NAMALWA (cell line): ENCODE results near the gene FRMD4A.
"Not testable (repeated sequence)": the region's sequence is repeated elsewhere in the genome, so short reads cannot be mapped to it uniquely, and the experiment has no call there.

Source experiments
- DNase-seq: peaks from one replicate; pipeline ENCODE4 v3.0.0-alpha.2; 2015; ENCODE audit warnings: low spot score

The FRMD4A gene

DNA sequence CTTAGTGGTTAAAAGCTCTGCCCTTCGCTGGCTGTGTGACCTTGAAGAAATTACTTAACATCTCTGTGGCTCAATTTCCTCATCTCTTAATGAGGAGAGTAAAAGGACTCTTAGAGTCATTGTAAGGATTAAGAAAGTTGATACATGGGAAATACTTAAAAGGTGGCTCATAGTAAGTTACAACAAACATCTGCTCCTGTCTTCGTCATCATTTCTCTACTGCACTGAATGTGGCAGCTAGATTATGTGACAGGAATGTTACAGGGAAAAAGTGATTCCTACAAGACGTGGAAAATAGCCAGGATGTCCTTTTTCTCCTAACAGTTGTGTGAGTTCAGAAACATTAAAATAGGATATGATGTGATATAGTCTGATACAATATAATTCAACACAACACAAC, 184.7 kb downstream of the FRMD4A start:
- DNase-seq = no peak

DNA sequence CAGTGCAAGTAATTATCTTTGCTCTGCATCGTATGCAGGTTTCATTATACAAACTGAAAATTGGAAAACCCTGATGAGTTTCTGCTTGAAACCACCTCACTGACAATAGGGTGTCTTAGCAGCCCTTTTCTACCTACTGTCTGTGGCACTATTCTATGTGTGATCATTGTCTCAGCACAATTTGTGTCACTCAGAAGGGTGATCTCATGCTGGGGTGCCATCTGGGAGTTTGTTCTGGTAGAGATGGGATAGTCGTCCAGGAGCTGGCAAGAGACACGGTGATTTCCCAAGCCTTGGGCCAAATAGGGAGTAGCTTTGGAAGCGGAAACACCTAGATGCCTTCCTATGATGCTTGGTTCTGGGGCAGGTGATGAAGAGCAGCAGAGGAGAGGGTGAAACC, 186.3 kb downstream of the FRMD4A start:
- no peak for DNase-seq

DNA sequence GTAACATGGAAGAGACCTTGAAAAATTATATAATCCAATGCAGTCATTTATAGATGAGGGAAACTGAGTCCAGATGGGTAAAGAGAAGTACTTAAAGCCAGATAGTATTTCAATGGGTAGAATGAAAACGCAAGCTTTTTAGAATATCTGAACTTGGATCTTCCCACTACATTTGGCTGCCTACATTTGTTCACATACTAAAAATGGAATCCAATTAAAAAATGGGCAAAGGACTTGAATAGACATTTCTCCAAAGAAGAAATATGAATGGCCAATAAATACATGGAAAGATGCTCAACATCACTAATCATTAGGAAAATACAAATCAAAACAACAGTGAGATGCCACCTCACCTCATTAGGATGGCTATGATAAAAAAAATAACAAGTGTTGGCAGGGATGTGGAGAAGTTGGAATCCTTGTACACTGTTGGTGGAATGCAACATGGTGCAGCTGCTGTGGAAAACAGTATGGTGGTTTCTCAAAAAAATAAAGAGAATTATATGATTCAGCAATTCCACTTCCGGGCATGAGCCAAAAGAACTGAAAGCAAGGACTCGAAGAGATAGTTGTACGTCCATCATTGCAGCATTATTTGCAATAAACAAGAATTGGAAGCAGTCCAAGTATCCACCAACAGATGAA, 188.0 kb downstream of the FRMD4A start:
- no peak for DNase-seq

DNA sequence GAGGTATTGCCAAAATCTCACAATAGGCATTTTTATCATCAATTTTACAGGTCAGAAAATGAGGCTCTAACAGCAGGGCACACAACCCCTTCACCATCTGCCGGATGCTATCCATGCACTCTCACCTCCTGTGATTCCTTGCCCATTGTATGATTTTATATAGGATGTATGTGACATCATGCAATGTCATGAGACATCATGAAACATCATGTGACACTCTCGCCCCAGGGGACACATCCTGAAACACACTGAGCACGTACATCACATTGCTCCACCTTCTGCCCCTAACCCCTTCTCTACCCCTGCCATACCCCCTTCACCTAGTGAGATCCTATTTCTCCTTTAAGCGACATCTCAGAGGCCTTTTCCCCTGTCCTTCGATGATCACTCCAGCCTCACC, 189.4 kb downstream of the FRMD4A start:
- DNase-seq = no peak

DNA sequence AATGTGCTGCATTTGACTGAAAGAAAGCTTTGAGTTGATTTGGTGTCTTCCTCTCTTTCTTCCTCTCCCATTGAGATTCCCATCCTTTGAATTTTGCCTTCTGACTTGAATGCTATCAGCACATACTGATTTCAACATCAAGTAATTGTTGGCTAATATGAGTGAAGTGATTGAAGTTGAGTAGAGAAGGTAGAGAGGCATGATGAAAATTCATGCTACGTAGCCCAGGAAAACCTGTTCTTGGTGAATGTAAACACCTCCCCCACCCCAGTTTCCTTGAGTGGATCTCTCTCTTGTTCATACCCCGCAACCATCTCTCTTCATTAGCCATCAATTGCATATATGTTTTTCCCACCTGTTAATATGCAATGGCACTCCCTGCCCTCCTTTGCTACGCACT, 193.3 kb downstream of the FRMD4A start:
- DNase-seq = no peak

DNA sequence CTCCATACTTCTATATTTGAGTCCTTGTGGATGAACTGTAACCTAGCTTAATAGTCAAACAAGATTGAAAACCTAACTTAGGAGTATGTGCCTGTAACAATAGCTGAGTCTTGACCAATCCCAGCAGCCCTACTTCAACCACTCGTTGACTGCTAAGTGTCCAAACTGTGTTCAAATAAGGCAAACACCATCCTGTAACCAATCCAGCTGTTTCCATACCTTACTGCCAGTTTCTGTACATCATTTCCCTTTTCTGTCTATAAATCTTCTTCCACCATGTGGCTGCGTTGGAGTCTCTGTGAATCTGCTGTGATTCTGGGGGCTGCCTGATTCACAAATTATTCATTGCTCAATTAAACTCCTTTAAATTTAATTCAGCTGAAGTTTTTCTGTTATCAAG, 195.5 kb downstream of the FRMD4A start:
- not testable (repeated sequence) for DNase-seq

DNA sequence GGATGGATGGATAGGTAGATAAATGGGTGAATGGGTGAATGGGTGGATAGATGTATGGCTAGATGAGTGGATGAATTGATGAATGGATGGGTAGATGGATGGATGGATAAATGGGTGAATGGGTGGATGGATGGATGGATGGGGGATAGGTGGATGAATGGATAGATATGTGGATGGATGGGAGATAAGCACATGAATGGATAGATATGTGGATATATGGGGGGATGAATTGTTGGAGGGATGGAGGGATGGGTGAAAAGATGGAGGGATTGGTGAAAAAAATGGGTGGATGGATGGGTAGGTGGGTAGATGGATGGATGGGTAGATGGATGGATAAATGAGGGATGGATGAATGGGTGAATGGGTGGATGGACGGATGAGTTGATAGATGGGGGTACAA, 196.4 kb downstream of the FRMD4A start:
- no peak for DNase-seq

DNA sequence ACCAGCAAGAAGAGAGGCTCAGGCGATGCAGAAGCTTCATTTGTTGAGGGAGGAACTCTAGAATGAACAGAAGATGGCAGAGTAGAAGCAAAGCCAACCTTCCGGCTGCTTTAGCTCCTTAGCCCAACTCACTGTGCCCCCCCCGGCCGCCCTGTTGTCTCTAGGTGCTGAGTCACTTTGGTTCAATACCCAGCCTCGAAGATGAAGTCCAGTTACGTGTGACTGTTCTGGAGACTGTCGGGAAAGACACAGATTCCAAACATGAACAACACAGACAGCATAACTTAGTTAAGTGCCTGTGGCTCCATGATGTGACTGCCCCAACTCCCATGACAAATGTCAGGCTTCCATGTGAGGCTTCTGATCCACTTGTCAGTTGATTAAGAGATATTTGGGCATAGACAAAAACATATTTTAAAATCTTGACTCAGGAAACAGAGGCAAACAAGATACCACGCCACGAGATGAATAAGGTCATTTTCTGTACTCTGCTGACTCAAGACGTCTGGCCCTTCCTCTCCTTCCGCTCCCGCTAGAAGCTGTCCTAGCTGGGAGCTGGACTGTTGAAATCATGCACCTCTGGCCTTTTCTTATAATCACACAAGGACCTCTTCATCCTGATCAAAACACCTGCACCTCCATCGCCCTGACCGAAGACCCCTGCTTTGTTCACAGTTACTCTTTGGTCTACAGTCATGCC, 199.3 kb downstream of the FRMD4A start:
- no peak for DNase-seq

DNA sequence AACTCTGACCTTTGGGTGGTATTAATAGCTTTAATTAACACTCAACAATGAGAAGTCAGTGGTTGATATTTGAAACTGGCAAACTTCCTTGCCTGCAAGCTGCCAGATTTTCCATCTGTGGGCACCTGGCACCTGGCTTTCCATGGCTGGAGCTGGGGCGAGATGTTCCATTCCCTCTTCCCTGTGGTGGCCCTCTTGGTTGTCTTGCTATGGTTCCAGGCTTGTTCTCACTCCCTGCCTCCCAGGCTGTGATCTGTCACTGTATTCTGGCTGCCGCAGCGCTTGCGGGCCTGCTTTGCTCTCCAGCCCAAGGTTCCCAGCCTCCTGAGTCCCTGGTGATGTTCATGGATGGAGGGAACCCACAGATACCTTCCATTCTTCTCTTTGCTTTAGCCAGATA, 201.0 kb downstream of the FRMD4A start:
- no peak for DNase-seq

DNA sequence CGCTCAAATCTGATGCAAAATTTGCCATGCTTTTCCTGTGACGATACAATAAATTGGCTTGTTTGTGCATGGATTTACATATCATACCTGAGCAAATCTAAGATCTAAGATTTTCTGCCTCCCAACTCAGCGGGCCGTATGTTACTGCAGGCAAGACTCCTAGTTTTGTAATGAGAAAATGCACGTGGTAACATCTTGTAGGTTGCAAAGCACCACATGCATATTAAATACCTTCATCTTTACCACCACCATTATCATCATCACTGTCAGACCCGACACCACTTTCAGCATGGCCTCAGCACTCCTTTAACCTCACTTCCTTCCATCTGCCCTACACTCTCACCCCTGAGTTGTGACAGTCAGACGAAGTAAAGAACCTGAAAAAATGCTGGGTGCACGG, 202.2 kb downstream of the FRMD4A start:
- no peak for DNase-seq

DNA sequence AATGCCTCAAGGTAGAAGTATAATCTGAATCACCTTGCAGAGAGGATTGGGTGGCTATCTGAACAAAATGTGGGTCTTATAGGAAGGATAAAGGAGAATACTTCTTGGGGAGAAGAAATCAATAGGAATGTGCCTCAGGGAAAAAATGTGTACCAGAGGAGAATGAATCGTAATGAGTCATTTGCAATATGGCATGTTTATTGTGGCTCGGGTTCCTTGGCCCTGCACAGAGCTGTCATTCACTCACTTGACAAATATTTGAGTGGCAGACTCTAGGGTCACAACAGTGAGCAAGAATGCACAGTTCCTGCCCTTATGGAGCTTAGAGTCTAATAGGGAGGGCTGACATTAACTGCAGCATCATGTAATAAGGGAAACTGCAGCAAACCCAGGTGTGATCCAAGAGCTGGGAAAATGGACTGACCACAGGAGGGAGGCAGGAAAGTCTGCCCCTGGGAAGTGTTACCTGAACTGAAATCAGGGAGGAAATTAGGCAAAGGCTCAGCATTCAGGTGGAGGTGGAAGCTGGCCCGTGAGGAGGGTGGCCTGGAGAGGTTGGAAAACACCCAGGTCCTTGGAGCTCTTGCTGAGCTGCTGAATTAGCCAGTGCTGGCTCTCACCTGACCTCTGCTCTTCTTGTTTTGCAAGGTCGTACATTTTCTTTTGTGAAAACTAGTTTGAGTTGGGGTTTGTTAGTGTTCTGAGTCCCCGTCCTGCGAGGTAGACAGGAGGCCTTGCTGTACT, 203.9 kb downstream of the FRMD4A start:
- DNase-seq = no peak

DNA sequence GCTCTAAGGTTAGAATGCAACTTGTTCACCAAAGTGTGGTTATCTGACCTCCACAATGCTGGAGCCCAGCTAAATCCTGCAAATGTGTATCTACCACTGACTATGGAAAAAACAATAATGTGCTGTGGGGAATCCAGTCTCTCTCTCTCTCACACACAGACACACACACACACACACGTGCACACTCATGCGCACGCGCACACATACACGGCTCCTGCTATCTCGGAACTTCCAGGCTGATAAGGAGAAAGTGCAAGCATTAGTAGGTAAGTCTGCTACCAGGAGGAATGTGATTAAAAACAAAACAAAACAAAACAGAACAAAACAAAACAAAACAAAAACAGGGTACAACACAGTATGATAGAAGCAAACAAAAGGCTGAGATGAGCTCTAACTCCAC, 205.2 kb downstream of the FRMD4A start:
- DNase-seq = no peak

DNA sequence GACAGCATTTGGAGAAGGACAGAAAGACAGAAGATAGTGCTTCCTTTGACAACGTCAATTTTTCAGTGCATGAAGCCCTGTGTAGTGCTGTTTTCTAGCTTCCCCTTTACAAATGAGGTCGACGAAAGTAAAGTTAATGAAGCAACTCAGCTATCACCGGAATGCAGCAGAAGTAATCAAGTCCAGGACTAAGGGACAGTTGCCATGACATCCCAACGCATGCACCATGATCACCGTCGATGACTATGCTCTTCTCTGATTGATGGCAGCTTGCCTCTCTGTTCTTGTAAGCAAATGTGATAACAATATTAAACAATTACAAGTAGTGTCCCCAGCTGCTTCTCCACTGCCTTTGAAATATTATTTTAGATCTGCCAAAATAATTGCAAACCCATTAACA, 205.8 kb downstream of the FRMD4A start:
- DNase-seq = no peak

DNA sequence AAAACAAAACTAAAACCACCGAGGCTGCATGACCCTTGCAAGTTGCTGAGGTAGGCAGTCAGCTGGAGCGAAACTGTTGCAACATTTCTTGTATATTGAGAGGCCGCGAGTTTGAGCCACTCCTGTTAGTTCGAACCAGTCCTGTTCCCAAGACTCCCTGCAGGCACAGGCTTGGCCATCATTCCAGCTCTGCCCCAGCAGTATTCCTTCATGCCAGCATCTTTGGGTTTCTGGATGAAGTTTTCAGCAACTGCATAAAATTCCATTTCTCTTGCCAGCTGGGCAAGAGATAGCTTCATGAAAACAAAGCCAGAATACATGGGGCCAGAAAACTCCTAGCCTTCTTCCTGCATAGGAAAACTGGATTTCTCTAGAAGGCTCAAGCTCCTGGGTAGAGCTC, 207.6 kb downstream of the FRMD4A start:
- no peak for DNase-seq

DNA sequence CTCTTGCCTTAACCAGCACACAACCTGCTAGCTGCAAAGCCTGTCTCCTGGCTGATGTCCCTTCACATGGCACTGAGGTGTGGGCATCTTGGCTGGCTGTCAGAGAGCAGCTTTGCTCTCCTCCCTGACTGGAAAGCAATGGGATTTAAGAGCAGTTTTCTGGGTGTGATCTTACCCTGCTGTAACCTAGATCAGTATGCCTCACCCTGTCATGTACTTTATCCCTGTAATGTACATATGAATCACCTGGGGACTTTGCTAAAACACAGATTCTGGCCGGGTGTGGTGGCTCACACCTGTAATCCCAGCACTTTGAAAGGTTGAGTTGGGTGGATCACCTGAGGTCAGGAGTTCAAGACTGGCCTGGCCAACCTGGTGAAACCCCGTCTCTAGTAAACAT, 209.9 kb downstream of the FRMD4A start:
- DNase-seq = no peak

DNA sequence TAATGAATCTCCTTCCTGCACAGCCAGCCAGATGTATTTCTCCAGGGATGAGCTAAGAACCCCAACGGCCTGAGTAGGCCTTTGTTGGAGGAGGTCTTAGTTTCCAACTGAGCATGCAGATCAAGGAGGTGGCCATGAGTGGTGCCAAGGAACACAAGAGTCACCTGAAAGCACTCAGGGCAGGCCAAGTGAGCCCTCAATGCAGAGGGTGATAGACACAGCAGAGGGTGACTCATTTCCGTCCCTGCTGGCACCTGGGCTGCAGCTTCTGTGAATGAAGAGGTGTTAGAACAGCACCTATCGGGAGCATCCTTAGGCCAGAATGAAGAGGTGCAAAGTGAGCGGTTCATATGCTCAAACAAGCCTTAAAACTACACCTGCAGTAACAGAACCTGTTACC, 211.8 kb downstream of the FRMD4A start:
- DNase-seq = no peak

DNA sequence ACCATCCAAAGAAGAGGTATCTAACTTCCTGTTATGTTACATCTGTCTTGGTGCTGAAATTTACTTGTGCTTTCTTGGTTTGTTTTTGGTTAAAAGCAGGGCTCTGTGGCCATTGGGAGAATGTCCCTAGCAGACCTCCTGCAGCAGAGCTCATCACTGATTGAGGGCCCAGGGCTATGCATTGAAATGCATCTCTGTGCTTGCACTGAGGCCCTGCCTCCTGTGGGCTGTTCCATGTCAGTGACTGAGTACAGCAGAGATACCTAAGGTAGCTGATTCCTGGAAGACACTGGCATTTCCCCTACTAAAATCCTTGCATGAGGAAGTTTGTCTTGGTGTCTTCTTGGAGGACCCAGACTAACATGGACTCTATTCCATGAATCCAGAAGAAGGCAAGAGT, 213.9 kb downstream of the FRMD4A start:
- DNase-seq = no peak

DNA sequence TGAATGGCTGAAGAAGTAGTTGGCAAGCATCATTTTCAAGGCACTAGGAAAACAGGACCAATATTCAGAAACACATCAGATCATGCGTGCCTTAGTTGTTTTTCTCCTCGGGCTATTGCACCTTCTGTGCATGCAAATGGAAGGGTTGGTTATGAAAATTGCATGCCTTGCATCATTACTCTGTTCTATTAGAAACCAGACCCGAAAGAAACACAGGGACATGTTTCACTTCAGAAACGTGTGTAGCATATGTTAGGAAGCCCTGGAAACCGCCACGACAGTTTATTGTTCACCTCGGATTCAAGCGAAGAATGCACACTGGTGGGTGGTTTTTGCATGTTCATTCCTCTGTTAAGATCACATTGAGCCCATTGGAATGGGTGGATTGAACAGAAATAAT, 214.7 kb downstream of the FRMD4A start:
- DNase-seq = no peak

DNA sequence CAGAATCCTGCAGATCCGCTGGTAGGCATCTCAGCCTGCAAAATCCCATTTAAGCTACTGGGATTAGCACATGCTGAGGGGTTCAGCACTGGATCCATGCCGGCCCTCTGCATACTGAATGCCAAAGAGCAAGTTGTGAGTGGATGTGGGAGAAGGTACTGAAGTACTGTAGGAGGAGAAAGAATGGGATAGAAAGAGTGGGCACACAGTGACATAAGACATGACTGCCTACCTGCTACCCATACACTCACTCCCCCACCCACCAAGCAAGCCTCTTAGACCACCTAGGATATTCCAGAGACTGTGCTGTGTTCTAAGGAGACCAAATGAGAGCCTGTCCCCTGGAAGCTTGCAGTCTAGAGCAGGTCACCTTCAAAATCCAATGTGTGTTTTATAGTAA, 215.9 kb downstream of the FRMD4A start:
- DNase-seq = no peak

DNA sequence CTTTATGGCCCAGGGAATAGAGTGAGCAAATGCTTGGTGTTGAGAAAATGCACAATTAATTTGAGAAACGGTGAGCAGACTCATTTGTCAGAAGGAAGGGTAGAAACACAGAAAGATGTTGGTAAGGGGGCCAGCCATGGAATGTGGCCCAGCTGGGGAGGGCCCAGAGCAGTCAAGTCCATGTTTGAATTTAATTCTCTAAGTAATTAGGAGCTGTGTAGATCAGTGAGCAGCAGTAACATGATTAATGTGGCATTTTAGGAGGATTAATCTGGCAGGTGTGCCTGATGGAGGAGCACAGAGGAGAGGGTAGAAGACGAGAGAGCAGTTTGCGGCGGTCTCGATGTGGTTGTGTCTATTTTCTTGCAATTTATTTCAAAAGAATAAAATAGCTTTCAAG, 218.7 kb downstream of the FRMD4A start:
- DNase-seq = no peak

DNA sequence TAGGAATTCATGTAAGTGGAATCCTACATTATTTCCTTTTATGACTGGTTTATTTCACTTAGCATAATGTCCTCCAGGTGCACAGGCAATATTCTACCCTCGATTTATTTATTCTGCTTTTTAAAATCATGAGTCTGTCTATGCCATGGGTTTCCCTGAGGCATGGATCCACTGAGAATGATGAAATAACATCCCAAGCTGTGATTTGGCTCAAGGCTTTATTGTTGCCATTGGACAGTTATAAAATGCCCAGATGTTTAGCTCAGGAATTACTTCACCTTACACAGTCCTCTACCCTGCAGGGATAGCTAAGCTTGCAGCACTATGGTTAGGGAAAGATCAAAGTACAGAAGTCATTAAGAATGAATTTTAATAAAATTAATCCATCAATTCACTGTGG, 219.5 kb downstream of the FRMD4A start:
- DNase-seq = no peak

DNA sequence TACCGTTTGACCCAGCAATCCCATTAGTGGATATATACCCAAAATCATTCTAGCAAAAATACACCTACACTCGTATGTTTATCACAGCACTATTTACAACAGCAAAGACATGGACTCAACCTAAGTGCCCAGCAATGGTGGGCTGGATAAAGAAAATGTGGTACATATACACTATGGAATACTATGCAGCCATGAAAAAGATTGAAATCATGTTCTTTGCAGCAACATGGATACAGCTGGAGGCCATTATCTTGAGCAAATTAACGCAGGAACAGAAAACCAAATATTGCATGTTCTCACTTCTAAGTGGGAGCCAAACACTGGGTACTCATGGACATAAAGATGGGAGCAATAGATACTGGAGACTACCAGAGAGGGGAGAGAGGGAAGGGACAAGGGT, 223.9 kb downstream of the FRMD4A start:
- DNase-seq = no peak

DNA sequence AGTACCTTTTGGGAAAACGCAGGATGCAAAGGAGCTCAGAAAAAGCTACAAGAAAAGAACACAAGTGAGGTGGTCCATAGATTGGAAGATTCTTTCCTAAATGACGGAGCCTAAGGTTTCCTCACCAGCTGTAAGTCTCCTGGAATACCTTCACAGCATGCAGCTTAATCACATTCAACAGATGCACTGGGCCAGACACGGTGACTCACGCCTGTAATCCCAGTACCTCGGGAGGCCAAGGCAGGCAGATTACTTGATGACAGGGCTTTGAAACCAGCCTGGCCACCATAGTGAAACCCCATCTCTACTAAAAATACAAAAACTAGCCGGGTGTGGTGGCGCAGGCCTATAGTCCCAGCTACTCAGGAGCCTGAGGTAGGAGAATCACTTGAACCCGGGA, 228.7 kb downstream of the FRMD4A start:
- DNase-seq = no peak

DNA sequence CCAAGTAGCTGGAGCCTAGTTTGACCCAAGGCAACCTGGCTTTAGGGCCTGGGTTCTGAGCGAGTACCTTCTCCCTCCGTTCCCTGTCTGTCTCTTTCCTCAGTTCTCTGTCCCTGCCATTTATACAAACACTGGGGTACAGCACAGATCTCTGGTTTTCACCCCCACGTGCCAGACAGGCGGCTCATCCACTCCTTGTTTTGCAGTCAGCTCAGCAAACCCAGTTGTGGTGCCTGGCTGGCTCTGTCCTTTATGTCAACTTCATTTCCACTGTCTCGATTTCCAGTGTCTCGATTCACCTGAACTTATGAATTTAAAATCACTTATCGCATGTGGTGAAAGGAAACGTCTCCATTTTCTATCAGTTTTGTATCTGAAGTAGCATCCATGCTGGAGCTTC, 230.8 kb downstream of the FRMD4A start:
- DNase-seq = no peak
